Hepatocyte (in vitro differentiated cells): ENCODE results near the gene GALNT5. TPM values are rescaled to one million over a fixed set of nuclear protein-coding genes. Genes with fewer than 3 reads are reported as not detected.
"Not testable (repeated sequence)": the region's sequence is repeated elsewhere in the genome, so short reads cannot be mapped to it uniquely, and the experiment has no call there.

ENCODE experiments used
- DNase-seq: peaks from one replicate; pipeline ENCODE4 v3.0.0-alpha.2; 2016; ENCODE audit warnings: low spot score
- H2AFZ ChIP-seq: fragments of 200-600 bp; sonication (generic); 2 replicates; pipeline ENCODE4 v1.6.0; 2016; ENCODE audit warnings: antibody characterized with exemption, mild to moderate bottlenecking
- H3K27ac ChIP-seq: fragments of 200-600 bp; sonication (generic); 2 replicates; pipeline ENCODE4 v1.5.1; 2016; ENCODE audit warnings: mild to moderate bottlenecking
- H3K27me3 ChIP-seq: fragments of 200-600 bp; sonication (generic); 2 replicates; pipeline ENCODE4 v1.6.1; 2016
- H3K36me3 ChIP-seq: fragments of 200-600 bp; sonication (generic); replicated peaks from 2 replicates; pipeline ENCODE4 v1.5.1; 2016; ENCODE audit warnings: low read depth; ENCODE audit not compliant: insufficient read depth
- H3K4me1 ChIP-seq: fragments of 200-600 bp; sonication (generic); 2 replicates; pipeline ENCODE4 v1.5.1; 2016; ENCODE audit warnings: mild to moderate bottlenecking, moderate library complexity; ENCODE audit not compliant: insufficient read depth
- H3K4me2 ChIP-seq: fragments of 200-600 bp; sonication (generic); 2 replicates; pipeline ENCODE4 v1.6.0; 2016
- H3K4me3 ChIP-seq: fragments of 200-600 bp; sonication (generic); 2 replicates; pipeline ENCODE4 v1.5.1; 2016; ENCODE audit warnings: mild to moderate bottlenecking
- H3K79me2 ChIP-seq: fragments of 200-600 bp; sonication (generic); 2 replicates; pipeline ENCODE4 v1.6.0; 2017; ENCODE audit warnings: mild to moderate bottlenecking
- H3K9me2 ChIP-seq: fragments of 200-600 bp; sonication (generic); replicated peaks from 2 replicates; pipeline ENCODE4 v1.6.0; 2017; ENCODE audit warnings: mild to moderate bottlenecking; ENCODE audit not compliant: insufficient read depth
- H3K9me3 ChIP-seq: fragments of 200-600 bp; sonication (generic); 2 replicates; pipeline ENCODE4 v1.5.1; 2016; ENCODE audit warnings: low read depth, mild to moderate bottlenecking
- H4K20me1 ChIP-seq: fragments of 200-600 bp; sonication (generic); 2 replicates; pipeline ENCODE4 v1.6.0; 2016; ENCODE audit warnings: mild to moderate bottlenecking; ENCODE audit not compliant: insufficient read depth, poor library complexity, severe bottlenecking
- EZH2 ChIP-seq: fragments of 200-600 bp; sonication (generic); IDR thresholded peaks from 2 replicates; pipeline ENCODE4 v1.6.1; 2016; ENCODE audit warnings: antibody characterized with exemption, mild to moderate bottlenecking, borderline replicate concordance
- EZH2phosphoT487 ChIP-seq: fragments of 200-600 bp; sonication (generic); IDR thresholded peaks from one replicate; pipeline ENCODE4 v1.6.1; 2018; ENCODE audit warnings: antibody characterized with exemption, mild to moderate bottlenecking, low read depth, moderate library complexity; ENCODE audit not compliant: unreplicated experiment, severe bottlenecking
- WGBS: methylation state at CpG from one replicate; pipeline ENCODE4 v1.1.6; 2016; ENCODE audit warnings: low lambda C conversion rate; ENCODE audit errors: missing lambda C conversion rate; 5-methylcytosine and 5-hydroxymethylcytosine counted together
- polyA plus RNA-seq: library from polyadenylated mRNA; unstranded; fragments of >200 nt; fragmentation: Nextera tagmentation; extraction: Ambion mirVana; gene quantifications from 2 replicates; pipeline ENCODE4 v1.2.1, GENCODE V29; 2016
- total RNA-seq: library from RNA; depleted of rRNA; stranded (reverse); fragments of >200 nt; gene quantifications from 2 replicates; pipeline ENCODE4 v1.2.3, GENCODE V29; 2014
- TF ChIP-seq, protein P1 (sequence below): fragments of 200-600 bp; sonication (generic); IDR thresholded peaks from 2 replicates; pipeline ENCODE4 v1.5.1; 2016; ENCODE audit warnings: antibody characterized with exemption, mild to moderate bottlenecking; ENCODE audit not compliant: poor library complexity

The GALNT5 gene
- total and polyA plus RNA-seq, 2 experiments from 2014 or later: 6.0 to 16.3 TPM

GRCh38 chr2:157339965-157340655 lies 82.6 kb downstream of the GALNT5 start:
- Histone ChIP-seq H4K20me1 (no peaks in the 10 kb centered on the region), H3K4me2 (no peak overlapping the region), H3K27ac (no peak overlapping the region), H3K79me2 (no peaks in the 10 kb centered on the region), H3K4me1 (no peaks in the 10 kb centered on the region), H2AFZ (no peak overlapping the region), H3K36me3 (no peaks in the 10 kb centered on the region), H3K27me3 (no peaks in the 10 kb centered on the region), H3K9me3 (no peaks in the 10 kb centered on the region), H3K4me3 (no peak overlapping the region), H3K9me2 (no peaks in the 10 kb centered on the region)
- no peak for DNase-seq
- 85% methylated on average over 4 of the region's 4 CpGs for WGBS
- TF ChIP-seq, protein P1, sequence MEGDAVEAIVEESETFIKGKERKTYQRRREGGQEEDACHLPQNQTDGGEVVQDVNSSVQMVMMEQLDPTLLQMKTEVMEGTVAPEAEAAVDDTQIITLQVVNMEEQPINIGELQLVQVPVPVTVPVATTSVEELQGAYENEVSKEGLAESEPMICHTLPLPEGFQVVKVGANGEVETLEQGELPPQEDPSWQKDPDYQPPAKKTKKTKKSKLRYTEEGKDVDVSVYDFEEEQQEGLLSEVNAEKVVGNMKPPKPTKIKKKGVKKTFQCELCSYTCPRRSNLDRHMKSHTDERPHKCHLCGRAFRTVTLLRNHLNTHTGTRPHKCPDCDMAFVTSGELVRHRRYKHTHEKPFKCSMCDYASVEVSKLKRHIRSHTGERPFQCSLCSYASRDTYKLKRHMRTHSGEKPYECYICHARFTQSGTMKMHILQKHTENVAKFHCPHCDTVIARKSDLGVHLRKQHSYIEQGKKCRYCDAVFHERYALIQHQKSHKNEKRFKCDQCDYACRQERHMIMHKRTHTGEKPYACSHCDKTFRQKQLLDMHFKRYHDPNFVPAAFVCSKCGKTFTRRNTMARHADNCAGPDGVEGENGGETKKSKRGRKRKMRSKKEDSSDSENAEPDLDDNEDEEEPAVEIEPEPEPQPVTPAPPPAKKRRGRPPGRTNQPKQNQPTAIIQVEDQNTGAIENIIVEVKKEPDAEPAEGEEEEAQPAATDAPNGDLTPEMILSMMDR: no peak
- TF ChIP-seq EZH2phosphoT487: no peak
- TF ChIP-seq EZH2: no peak

- not testable (repeated sequence) for H3K9me3 ChIP-seq, H3K4me1 ChIP-seq, H4K20me1 ChIP-seq, H3K79me2 ChIP-seq, H3K4me3 ChIP-seq, H3K36me3 ChIP-seq, H3K4me2 ChIP-seq, H3K27ac ChIP-seq, H3K27me3 ChIP-seq, H2AFZ ChIP-seq, DNase-seq, H3K9me2 ChIP-seq
- WGBS: 93% methylated on average over 2 of the region's 2 CpGs
Observed at GRCh38 chr2:157341381-157341780, 83.9 kb downstream of the GALNT5 start.

DNA sequence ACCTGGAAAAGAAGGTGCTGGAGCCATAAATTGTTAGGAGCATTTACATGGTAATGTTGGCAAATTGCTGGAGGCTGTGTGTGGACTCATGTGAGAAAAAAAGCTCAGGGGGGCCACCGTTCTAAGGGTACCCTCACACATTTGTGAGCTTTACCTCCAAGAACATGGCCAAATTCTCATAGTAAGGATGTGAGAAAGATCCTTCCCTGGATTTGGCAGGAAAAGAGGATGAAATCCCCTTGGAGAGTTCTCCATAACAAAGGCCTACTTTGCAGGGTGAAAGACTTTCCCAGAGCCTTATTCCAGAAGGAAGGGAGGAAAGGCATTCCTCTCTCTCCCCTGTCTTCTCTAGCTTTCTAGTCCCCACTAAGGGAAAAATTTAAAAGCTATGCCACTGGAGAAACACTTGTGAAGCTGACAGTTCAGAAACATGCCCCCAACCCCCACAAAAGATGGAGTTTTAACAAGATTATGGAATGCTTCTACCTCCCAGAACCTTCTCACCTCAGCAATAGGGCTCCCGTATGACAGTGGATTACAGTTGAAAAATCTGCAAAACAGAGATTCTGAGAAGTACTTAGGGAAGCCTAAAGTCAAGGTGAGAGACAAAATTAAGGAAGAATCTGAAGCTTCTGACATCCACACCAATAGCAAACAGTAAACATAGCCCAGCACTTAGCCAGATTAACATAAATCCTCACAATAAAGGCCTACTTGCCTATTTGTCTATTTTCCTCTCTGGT lies 88.3 kb downstream of the GALNT5 start:
- Histone ChIP-seq H3K79me2 (no peaks in the 10 kb centered on the region), H3K27me3 (no peaks in the 10 kb centered on the region), H3K4me3 (no peak overlapping the region), H3K36me3 (no peaks in the 10 kb centered on the region), H3K4me2 (no peak overlapping the region), H3K9me3 (no peaks in the 10 kb centered on the region), H3K4me1 (no peaks in the 10 kb centered on the region), H3K9me2 (no peaks in the 10 kb centered on the region), H4K20me1 (no peaks in the 10 kb centered on the region), H2AFZ (no peak overlapping the region), H3K27ac (no peak overlapping the region)
- 66% methylated on average over 2 of the region's 2 CpGs for WGBS
- DNase-seq: no peak
- TF ChIP-seq, protein P1: no peak
- TF ChIP-seq EZH2phosphoT487 (no peak), EZH2 (no peak)

GRCh38 chr2:157348291-157348921 lies 90.9 kb downstream of the GALNT5 start:
- no peak overlapping the region for H3K4me3 ChIP-seq
- H4K20me1 ChIP-seq: no peaks in the 10 kb centered on the region
- no peaks in the 10 kb centered on the region for H3K9me2 ChIP-seq
- 88% methylated on average over 3 of the region's 3 CpGs for WGBS
- no peaks in the 10 kb centered on the region for H3K36me3 ChIP-seq
- no peak overlapping the region for H2AFZ ChIP-seq
- H3K9me3 ChIP-seq: no peaks in the 10 kb centered on the region
- no peaks in the 10 kb centered on the region for H3K79me2 ChIP-seq
- H3K4me1 ChIP-seq: no peaks in the 10 kb centered on the region
- H3K4me2 ChIP-seq: no peak overlapping the region
- H3K27me3 ChIP-seq: no peaks in the 10 kb centered on the region
- DNase-seq: no peak
- no peak overlapping the region for H3K27ac ChIP-seq
- TF ChIP-seq EZH2 (no peak), EZH2phosphoT487 (no peak)
- TF ChIP-seq, protein P1: no peak
